HepG2 (cell line): ENCODE results near the gene PARN. TPM values are rescaled to one million over a fixed set of nuclear protein-coding genes. Genes with fewer than 3 reads are reported as not detected.
A peak's percentile ranks its signal among the peaks of the same experiment; 100 is the strongest.

ENCODE experiments used
- ATAC-seq: fragments of 200-7000 bp; cut with Tn5 transposase; 3 replicates; pipeline ENCODE4 v1.9.1; 2020; ENCODE audit warnings: mild to moderate bottlenecking, moderate library complexity
- BruUV-seq: library from RNA; stranded (reverse); fragments of 400-500 nt; replicated peaks from 2 replicates; lab custom pipeline; 2021; lab: Mats Ljungman, UMichigan
- CTCF ChIA-PET: fragments of 300-600 bp; formaldehyde crosslinking; extraction: SDS; loops from one replicate; lab custom pipeline; 2021; ENCODE audit warnings: low total read pairs, inconsistent platforms, low intra/inter-chr PET ratio; lab: Yijun Ruan, JAX
- POLR2A ChIA-PET: fragments of 350-600 bp; sonication (Branson Sonifier 250); formaldehyde crosslinking; loops from one replicate; lab custom pipeline; 2020; ENCODE audit warnings: antibody characterized with exemption, inconsistent platforms; lab: Yijun Ruan, JAX
- DNase-seq: peaks from one replicate; pipeline ENCODE4 v3.0.0-alpha.2; 2015; ENCODE audit warnings: low spot score
- FAIRE-seq: peaks from 3 replicates; lab custom pipeline; 2011; peaks lifted over from hg19 to GRCh38; lab: Jason Lieb, UNC
- H2AFZ ChIP-seq: one replicate; pipeline ENCODE4 v1.6.1; 2011; ENCODE audit warnings: low read length, inconsistent platforms
- H3K27ac ChIP-seq: fragments of 300-600 bp; 3 replicates; pipeline ENCODE4 v1.8.0; 2011; ENCODE audit warnings: mixed run types, mild to moderate bottlenecking, mixed read lengths, low read length, inconsistent platforms; ENCODE audit not compliant: insufficient read depth; ENCODE audit errors: extremely low read length
- H3K27me3 ChIP-seq, 2 experiments: fragments of 200-600 bp in 1 of 2; 2 replicates in 1 of 2; 3 replicates in 1 of 2; pipeline versions ENCODE4 v1.6.0 to v1.8.0; 2011; ENCODE audit warnings: low read length in 2 of 2, mild to moderate bottlenecking in 2 of 2, moderate library complexity in 2 of 2, inconsistent platforms in 1 of 2; ENCODE audit not compliant: insufficient read depth in 2 of 2, control insufficient read depth in 1 of 2
- H3K36me3 ChIP-seq, 2 experiments: fragments of 200-600 bp in 1 of 2; replicated peaks in 1 of 2; 2 replicates in 1 of 2; 3 replicates in 1 of 2; pipeline versions ENCODE4 v1.5.1 to v1.8.0; 2011; ENCODE audit warnings: low read length in 2 of 2, inconsistent platforms in 1 of 2; ENCODE audit not compliant: insufficient read depth in 2 of 2, control insufficient read depth in 1 of 2
- H3K4me1 ChIP-seq: 2 replicates; pipeline ENCODE4 v1.5.1; 2012; ENCODE audit warnings: low read length, inconsistent platforms; ENCODE audit not compliant: insufficient read depth
- H3K4me2 ChIP-seq: 2 replicates; pipeline ENCODE4 v1.6.0; 2011; ENCODE audit warnings: low read depth, low read length, inconsistent platforms
- H3K4me3 ChIP-seq, 3 experiments: fragments of 200-600 bp in 1 of 3; sonication (generic), shearing (Covaris generic) in 1 of 3; replicated peaks in 1 of 3; 2 replicates each; pipeline ENCODE4 v1.5.1; 2011 to 2016; ENCODE audit warnings: low read length in 3 of 3, inconsistent platforms in 2 of 3, low read depth in 2 of 3, mild to moderate bottlenecking in 2 of 3, control low read depth in 1 of 3, mixed read lengths in 1 of 3; ENCODE audit not compliant: insufficient read depth in 1 of 3
- H3K79me2 ChIP-seq: one replicate; pipeline ENCODE4 v1.6.1; 2011; ENCODE audit warnings: low read length, inconsistent platforms; ENCODE audit not compliant: insufficient read depth
- H3K9ac ChIP-seq: 2 replicates; pipeline ENCODE4 v1.6.0; 2011; ENCODE audit warnings: mild to moderate bottlenecking, low read depth, low read length, inconsistent platforms; ENCODE audit not compliant: insufficient read depth
- H3K9me3 ChIP-seq: 2 replicates; pipeline ENCODE4 v1.5.1; 2012; ENCODE audit warnings: mild to moderate bottlenecking, low read length
- H4K20me1 ChIP-seq: 2 replicates; pipeline ENCODE4 v1.6.0; 2011; ENCODE audit warnings: inconsistent platforms, mild to moderate bottlenecking, low read length, moderate library complexity; ENCODE audit not compliant: insufficient read depth
- ADNP ChIP-seq: sonication (generic); formaldehyde crosslinking; IDR thresholded peaks from 2 replicates; pipeline ENCODE4 v1.4.0; 2020; ENCODE audit warnings: missing genetic modification reagents
- BHLHE40 ChIP-seq: IDR thresholded peaks from 2 replicates; pipeline ENCODE4 v1.6.1; 2011; ENCODE audit warnings: low read length, improper control_type of control experiment
- FOSL2 ChIP-seq: sonication (generic); formaldehyde crosslinking; IDR thresholded peaks from 2 replicates; pipeline ENCODE4 v1.4.0; 2020; ENCODE audit warnings: missing genetic modification reagents
- FOXC1 ChIP-seq: sonication (generic); formaldehyde crosslinking; IDR thresholded peaks from 2 replicates; pipeline ENCODE4 v1.8.0; 2022; ENCODE audit warnings: mild to moderate bottlenecking, missing genetic modification reagents, borderline replicate concordance
- GABPA ChIP-seq, 2 experiments: IDR thresholded peaks; 2 replicates each; pipeline ENCODE4 v1.6.1; 2011 to 2016; ENCODE audit warnings: low read depth in 2 of 2, low read length in 1 of 2, missing biosample characterization in 1 of 2, missing genetic modification characterization in 1 of 2
- GLI4 ChIP-seq: sonication (generic); formaldehyde crosslinking; IDR thresholded peaks from 2 replicates; pipeline ENCODE4 v1.5.1; 2020; ENCODE audit warnings: missing genetic modification reagents, mild to moderate bottlenecking, moderate library complexity, borderline replicate concordance
- KDM1A ChIP-seq: IDR thresholded peaks from 2 replicates; pipeline ENCODE4 v1.6.1; 2016; ENCODE audit warnings: missing compliant biosample characterization
- KDM2A ChIP-seq: sonication (generic); formaldehyde crosslinking; IDR thresholded peaks from 2 replicates; pipeline ENCODE4 v1.4.0; 2020; ENCODE audit warnings: low read depth, missing genetic modification reagents, borderline replicate concordance
- NPAS2 ChIP-seq: sonication (generic); formaldehyde crosslinking; IDR thresholded peaks from 2 replicates; pipeline ENCODE4 v1.8.0; 2022; ENCODE audit warnings: mild to moderate bottlenecking, missing genetic modification reagents, borderline replicate concordance
- RCOR2 ChIP-seq: IDR thresholded peaks from 2 replicates; pipeline ENCODE4 v1.6.1; 2016; ENCODE audit warnings: missing biosample characterization, missing genetic modification reagents
- RNF2 ChIP-seq: fragments of 450-650 bp; conservative IDR thresholded peaks from 2 replicates; pipeline ENCODE4 v1.6.1; 2016; ENCODE audit warnings: low read depth
- TBX3 ChIP-seq: fragments of 450-650 bp; IDR thresholded peaks from 2 replicates; pipeline ENCODE4 v1.6.1; 2017; ENCODE audit warnings: antibody characterized with exemption, mild to moderate bottlenecking, inconsistent platforms, borderline replicate concordance
- ZBTB25 ChIP-seq: IDR thresholded peaks from 2 replicates; pipeline ENCODE4 v1.6.1; 2018; ENCODE audit warnings: missing genetic modification reagents
- ZFP82 ChIP-seq: sonication (generic); formaldehyde crosslinking; IDR thresholded peaks from 2 replicates; pipeline ENCODE4 v1.5.1; 2020; ENCODE audit warnings: mild to moderate bottlenecking, missing genetic modification reagents, borderline replicate concordance
- ZKSCAN5 ChIP-seq: sonication (generic); formaldehyde crosslinking; IDR thresholded peaks from 2 replicates; pipeline ENCODE4 v1.5.1; 2020; ENCODE audit warnings: mild to moderate bottlenecking, missing genetic modification reagents
- ZNF549 ChIP-seq: sonication (generic); formaldehyde crosslinking; IDR thresholded peaks from 2 replicates; pipeline ENCODE4 v1.5.0; 2020; ENCODE audit warnings: missing genetic modification reagents
- ZNF605 ChIP-seq: sonication (generic); formaldehyde crosslinking; IDR thresholded peaks from 2 replicates; pipeline ENCODE4 v1.8.0; 2022; ENCODE audit warnings: mild to moderate bottlenecking, missing genetic modification reagents
- ZNF672 ChIP-seq: sonication (generic); formaldehyde crosslinking; IDR thresholded peaks from 2 replicates; pipeline ENCODE4 v1.8.1; 2022; ENCODE audit warnings: missing genetic modification reagents
- ZNF768 ChIP-seq: sonication (generic); formaldehyde crosslinking; IDR thresholded peaks from 2 replicates; pipeline ENCODE4 v1.4.0; 2020; ENCODE audit warnings: missing genetic modification reagents
- ZNF784 ChIP-seq: sonication (generic); formaldehyde crosslinking; IDR thresholded peaks from 2 replicates; pipeline ENCODE4 v1.5.1; 2020; ENCODE audit warnings: missing genetic modification reagents, mild to moderate bottlenecking, borderline replicate concordance
- ZNF790 ChIP-seq: sonication (generic); formaldehyde crosslinking; IDR thresholded peaks from 2 replicates; pipeline ENCODE4 v1.8.0; 2022; ENCODE audit warnings: missing genetic modification reagents, mild to moderate bottlenecking, borderline replicate concordance
- ZSCAN21 ChIP-seq: sonication (generic); formaldehyde crosslinking; IDR thresholded peaks from 2 replicates; pipeline ENCODE4 v1.8.0; 2022; ENCODE audit warnings: mild to moderate bottlenecking, missing genetic modification reagents, moderate library complexity, borderline replicate concordance
- WGBS: methylation state at CpG from one replicate; pipeline ENCODE4 v1.1.6; 2017; ENCODE audit warnings: low lambda C conversion rate; 5-methylcytosine and 5-hydroxymethylcytosine counted together
- in situ Hi-C: cut with HindIII; loops from 2 replicates; pipeline ENCODE4 v1.10.0; 2017; ENCODE audit warnings: low pct_unique_long_range_greater_than_20kb; ENCODE audit not compliant: extremely low pct_ligation_motif_present
- intact Hi-C: fragments of 100-400 bp; cut with micrococcal nuclease; formaldehyde crosslinking; loops from one replicate; pipeline ENCODE4 v1.10.0; 2022; ENCODE audit not compliant: unreplicated experiment
- polyA plus RNA-seq, 8 experiments: library from polyadenylated mRNA; depleted of rRNA in 3 of 8; stranded (reverse) in 7 of 8; unstranded in 1 of 8; fragments of >200 nt; fragmentation: Illumina TruSeq in 4 of 8; extraction: Trizol in 4 of 8; gene quantifications; 2 replicates each; pipeline versions ENCODE4 v1.2.1 to v1.2.3, GENCODE V29; 2011 to 2016; ENCODE audit warnings: low read depth in 4 of 8, missing spikeins in 1 of 8, mixed read lengths in 1 of 8; ENCODE audit not compliant: insufficient read depth in 1 of 8
- total RNA-seq, 5 experiments: library from RNA; depleted of rRNA; stranded (reverse); fragments of >200 nt; fragmentation: Illumina TruSeq; extraction: Trizol; gene quantifications; 2 replicates each; pipeline ENCODE4 v1.2.3, GENCODE V29; 2016; ENCODE audit warnings: low read depth in 1 of 5

The PARN gene
- total and polyA plus RNA-seq, 2 of the 13 experiments (the other 11 are each of a cell fraction or from before 2014, with no cell fraction given), result 13.3 to 47.6 TPM

GRCh38 chr16:14395710-14396304 is 234.3 kb downstream of the PARN start (continued):
- TF ChIP-seq GLI4 (CRISPR knock-in tag) (0 out of 2 replicates have a peak, but pooled peaks have one; percentile 16), FOXC1 (CRISPR knock-in tag) (0 out of 2 replicates have a peak, but pooled peaks have one; percentile 16), TBX3 (peak; percentile 61; the same call in 1 of the 2 replicates), ZSCAN21 (0 out of 2 replicates have a peak, but pooled peaks have one; percentile 4)

- ChIA-PET POLR2A (interaction anchor here (3.3 kb wide), 1 partner anchor 11 kb away, joined by 17 read pairs; no protein-coding TSS in a partner anchor), CTCF (no interaction called here)
- H4K20me1 ChIP-seq, result no peaks in the 10 kb centered on the region
- no peaks in the 10 kb centered on the region for H3K27me3 ChIP-seq
- H3K27ac ChIP-seq, result no peak overlapping the region
- intact Hi-C loops, result loop anchor here (5.0 kb wide), 1 partner anchor 93 kb away; no protein-coding TSS in a partner anchor
- no peak overlapping the region for H3K4me2 ChIP-seq
- no peaks in the 10 kb centered on the region for H3K9me3 ChIP-seq
- no peaks in the 10 kb centered on the region for H3K36me3 ChIP-seq
- DNase-seq (no peak), FAIRE-seq (no peak), ATAC-seq (no peak)
- H3K4me1 ChIP-seq, result peaks cover 84% of the 10 kb centered on the region
- BruUV-seq, result no TSS peak
- H2AFZ ChIP-seq, result no peak overlapping the region
- WGBS, result 88% methylated on average over 3 of the region's 3 CpGs
- H3K79me2 ChIP-seq, result no peaks in the 10 kb centered on the region
- H3K9ac ChIP-seq, result no peak overlapping the region
- H3K4me3 ChIP-seq, result no peak overlapping the region
- in situ Hi-C loops, result no loop called here
- TF ChIP-seq ZNF605 (CRISPR knock-in tag) (0 out of 2 replicates have a peak, but pooled peaks have one; percentile 7), KDM1A (peak; percentile 71; the same call in 1 of the 2 replicates), ZBTB25 (CRISPR knock-in tag) (no peak), ZNF768 (CRISPR knock-in tag) (peak; percentile 97), ZKSCAN5 (CRISPR knock-in tag) (no peak), NPAS2 (CRISPR knock-in tag) (no peak), RCOR2 (CRISPR knock-in tag) (0 out of 2 replicates have a peak, but pooled peaks have one; percentile 22), KDM2A (0 out of 2 replicates have a peak, but pooled peaks have one; percentile 4), ADNP (CRISPR knock-in tag) (0 out of 2 replicates have a peak, but pooled peaks have one; percentile 29), ZNF672 (no peak), GABPA (IDR thresholded peaks at IDR 0.05; ENCODE audit: low read depth, low read length) (no peak), GABPA (CRISPR knock-in tag; IDR thresholded peaks at IDR 0.05; ENCODE audit: low read depth) (no peak), RNF2 (no peak), BHLHE40 (no peak), FOSL2 (CRISPR knock-in tag) (no peak), ZNF784 (CRISPR knock-in tag) (no peak), ZNF790 (no peak), ZFP82 (CRISPR knock-in tag) (no peak), ZNF549 (CRISPR knock-in tag) (no peak)
Observed at GRCh38 chr16:14394834-14395233, 235.2 kb downstream of the PARN start.
